Measurements from ENCODE around the gene CYBC1. TPM values are rescaled to one million over a fixed set of nuclear protein-coding genes. Genes with fewer than 3 reads are reported as not detected.

Gene CYBC1
- total and polyA plus RNA-seq, 2 donors (not counting 1 experiment from before 2014, with no cell fraction given) = 328 to 569 TPM

GRCh38 chr17:82400206-82400605, 50.3 kb downstream of the CYBC1 start:
- Histone ChIP-seq H2AFZ (ENCODE audit: insufficient read depth, low read depth, low read length, poor library complexity, severe bottlenecking) (no peak overlapping the region), H3K4me2 (replicated peaks; ENCODE audit: low read depth, low read length, poor library complexity, severe bottlenecking) (no peak overlapping the region), H3K4me1 (ENCODE audit: control insufficient read depth in 2 of 2, insufficient read depth in 2 of 2, low read length in 2 of 2) (peaks cover 8 to 14% of the 10 kb centered on the region in 2 donors), H3K36me3 (replicated peaks in 1 of 2; ENCODE audit: control extremely low read depth in 1 of 2, control insufficient read depth in 1 of 2, extremely low read depth in 1 of 2, insufficient read depth in 2 of 2, low read length in 1 of 2) (peaks cover 2 to 19% of the 10 kb centered on the region in 2 experiments), H3K79me2 (ENCODE audit: control insufficient read depth, insufficient read depth, low read length) (no peaks in the 10 kb centered on the region), H3K27ac (ENCODE audit: low read length in 2 of 2) (no peak overlapping the region), H3K9ac (ENCODE audit: low read length) (no peak overlapping the region), H3K27me3 (replicated peaks in 1 of 4; ENCODE audit: control extremely low read depth in 1 of 4, control insufficient read depth in 3 of 4, insufficient read depth in 4 of 4, low read length in 3 of 4) (no peaks in the 10 kb centered on the region), H3K9me3 (ENCODE audit: control extremely low read depth in 1 of 3, control insufficient read depth in 2 of 3, insufficient read depth in 1 of 3, low read length in 2 of 3) (no peaks in the 10 kb centered on the region), H3K4me3 (ENCODE audit: control extremely low read depth in 1 of 5, extremely low read depth in 1 of 5, insufficient read depth in 1 of 5, low read depth in 2 of 5, low read length in 4 of 5) (no peak overlapping the region), H4K20me1 (ENCODE audit: control insufficient read depth, insufficient read depth, low read length, poor library complexity, severe bottlenecking) (no peaks in the 10 kb centered on the region)
- ATAC-seq (ENCODE audit: low read depth) = no peak
- Mint-ChIP-seq H3K9me3 (ENCODE audit: insufficient read depth) (no peaks in the 10 kb centered on the region), H3K27ac (no peak overlapping the region), H3K27me3 (no peaks in the 10 kb centered on the region), H3K4me1 (peaks cover 10% of the 10 kb centered on the region), H3K4me3 (peak overlapping the region; percentile 30)
- no peak for TF ChIP-seq CTCF (IDR thresholded peaks at IDR 0.05)
- TF ChIP-seq EZH2 (IDR thresholded peaks at IDR 0.05; ENCODE audit: borderline replicate concordance, insufficient read depth, low read depth, low read length, poor library complexity, severe bottlenecking) = no peak
- intact Hi-C loops (cut with micrococcal nuclease) = no loop called here
- DNase-seq = no peak
- 79% methylated on average over 3 of the region's 7 CpGs for WGBS (ENCODE audit: insufficient coverage)
- ChIA-PET POLR2A (interaction anchor here (1.3 kb wide), 1 partner anchor 98 kb away, joined by 4 read pairs; no protein-coding TSS in a partner anchor), CTCF (no interaction called here)

GRCh38 chr17:82399601-82400101, 50.9 kb downstream of the CYBC1 start:
- no peak for DNase-seq
- WGBS (ENCODE audit: insufficient coverage) = 94% methylated on average over 16 of the region's 18 CpGs
- no peak overlapping the region for H3K4me3 ChIP-seq (ENCODE audit: control extremely low read depth in 1 of 5, extremely low read depth in 1 of 5, insufficient read depth in 1 of 5, low read depth in 2 of 5, low read length in 4 of 5)
- no peak overlapping the region for H2AFZ ChIP-seq (ENCODE audit: insufficient read depth, low read depth, low read length, poor library complexity, severe bottlenecking)
- no peak for ATAC-seq (ENCODE audit: low read depth)
- Mint-ChIP-seq H3K9me3 (ENCODE audit: insufficient read depth) (no peaks in the 10 kb centered on the region), H3K27me3 (no peaks in the 10 kb centered on the region), H3K27ac (no peak overlapping the region), H3K4me3 (no peak overlapping the region), H3K4me1 (peaks cover 10% of the 10 kb centered on the region)
- POLR2A ChIA-PET = interaction anchor here (1.3 kb wide), 1 partner anchor 98 kb away, joined by 4 read pairs; no protein-coding TSS in a partner anchor
- no peak overlapping the region for H3K27ac ChIP-seq (ENCODE audit: low read length in 2 of 2)
- H3K79me2 ChIP-seq (ENCODE audit: control insufficient read depth, insufficient read depth, low read length) = no peaks in the 10 kb centered on the region
- CTCF ChIA-PET = no interaction called here
- no peak overlapping the region for H3K4me2 ChIP-seq (replicated peaks; ENCODE audit: low read depth, low read length, poor library complexity, severe bottlenecking)
- H4K20me1 ChIP-seq (ENCODE audit: control insufficient read depth, insufficient read depth, low read length, poor library complexity, severe bottlenecking) = no peaks in the 10 kb centered on the region
- H3K9ac ChIP-seq (ENCODE audit: low read length) = no peak overlapping the region
- no peaks in the 10 kb centered on the region for H3K9me3 ChIP-seq (ENCODE audit: control extremely low read depth in 1 of 3, control insufficient read depth in 2 of 3, insufficient read depth in 1 of 3, low read length in 2 of 3)
- H3K27me3 ChIP-seq (replicated peaks in 1 of 4; ENCODE audit: control extremely low read depth in 1 of 4, control insufficient read depth in 3 of 4, insufficient read depth in 4 of 4, low read length in 3 of 4) = no peaks in the 10 kb centered on the region
- peaks cover 8 to 14% of the 10 kb centered on the region in 2 donors for H3K4me1 ChIP-seq (ENCODE audit: control insufficient read depth in 2 of 2, insufficient read depth in 2 of 2, low read length in 2 of 2)
- peaks cover 2 to 19% of the 10 kb centered on the region in 2 experiments for H3K36me3 ChIP-seq (replicated peaks in 1 of 2; ENCODE audit: control extremely low read depth in 1 of 2, control insufficient read depth in 1 of 2, extremely low read depth in 1 of 2, insufficient read depth in 2 of 2, low read length in 1 of 2)
- TF ChIP-seq EZH2 (IDR thresholded peaks at IDR 0.05; ENCODE audit: borderline replicate concordance, insufficient read depth, low read depth, low read length, poor library complexity, severe bottlenecking) (no peak), CTCF (IDR thresholded peaks at IDR 0.05) (no peak)
- intact Hi-C loops (cut with micrococcal nuclease) = no loop called here

Measured in B cell (primary cell).